H9 (cell line): ENCODE data around the gene BANP. TPM values are rescaled to one million over a fixed set of nuclear protein-coding genes. Genes with fewer than 3 reads are reported as not detected.

Experiments
- DNase-seq: peaks from one replicate; pipeline ENCODE4 v3.0.0-alpha.2; 2017
- H2AFZ ChIP-seq: one replicate; pipeline ENCODE4 v1.6.1; 2013; ENCODE audit warnings: mild to moderate bottlenecking, low read length, control low read depth, moderate library complexity
- H2AK5ac ChIP-seq: 2 replicates; pipeline ENCODE4 v1.6.1; 2013; ENCODE audit warnings: low read length, control low read depth, mixed read lengths; ENCODE audit not compliant: insufficient read length
- H2BK120ac ChIP-seq: one replicate; pipeline ENCODE4 v1.6.1; 2013; ENCODE audit warnings: low read depth, mild to moderate bottlenecking, low read length, control low read depth, inconsistent platforms; ENCODE audit not compliant: poor library complexity, severe bottlenecking
- H2BK12ac ChIP-seq: 2 replicates; pipeline ENCODE4 v1.6.1; 2013; ENCODE audit warnings: low read length, control low read depth, mixed read lengths, low read depth; ENCODE audit not compliant: insufficient read length
- H2BK15ac ChIP-seq: 2 replicates; pipeline ENCODE4 v1.6.1; 2013; ENCODE audit warnings: low read depth, low read length, control low read depth
- H2BK20ac ChIP-seq: one replicate; pipeline ENCODE4 v1.6.1; 2013; ENCODE audit warnings: low read depth, mild to moderate bottlenecking, low read length, control low read depth, inconsistent platforms; ENCODE audit not compliant: poor library complexity, severe bottlenecking
- H2BK5ac ChIP-seq: 2 replicates; pipeline ENCODE4 v1.6.1; 2013; ENCODE audit warnings: low read length, control low read depth, mixed read lengths; ENCODE audit not compliant: insufficient read length
- H3K14ac ChIP-seq: 2 replicates; pipeline ENCODE4 v1.6.1; 2013; ENCODE audit warnings: low read length, control low read depth; ENCODE audit not compliant: insufficient read depth
- H3K18ac ChIP-seq: 2 replicates; pipeline ENCODE4 v1.6.1; 2013; ENCODE audit warnings: low read depth, mild to moderate bottlenecking, mixed read lengths, low read length, control low read depth; ENCODE audit not compliant: insufficient read length
- H3K23ac ChIP-seq: 2 replicates; pipeline ENCODE4 v1.6.1; 2013; ENCODE audit warnings: low read length, control low read depth, mixed read lengths, low read depth; ENCODE audit not compliant: insufficient read length
- H3K23me2 ChIP-seq: 2 replicates; pipeline ENCODE4 v1.6.1; 2013; ENCODE audit warnings: low read depth, mild to moderate bottlenecking, mixed read lengths, low read length, control low read depth; ENCODE audit not compliant: insufficient read length, poor library complexity, severe bottlenecking
- H3K27ac ChIP-seq: 2 replicates; pipeline ENCODE4 v1.5.1; 2013; ENCODE audit warnings: low read length, control low read depth, mixed read lengths, low read depth; ENCODE audit not compliant: insufficient read length
- H3K27me3 ChIP-seq: 2 replicates; pipeline ENCODE4 v1.6.1; 2013; ENCODE audit warnings: low read length, control low read depth, inconsistent platforms; ENCODE audit not compliant: insufficient read depth
- H3K4ac ChIP-seq: 2 replicates; pipeline ENCODE4 v1.6.1; 2013; ENCODE audit warnings: low read depth, mild to moderate bottlenecking, control low read depth, inconsistent platforms, low read length, moderate library complexity
- H3K4me1 ChIP-seq: 2 replicates; pipeline ENCODE4 v1.6.1; 2013; ENCODE audit warnings: low read length, control low read depth, inconsistent platforms; ENCODE audit not compliant: insufficient read depth
- H3K4me2 ChIP-seq: 2 replicates; pipeline ENCODE4 v1.6.1; 2013; ENCODE audit warnings: low read length, control low read depth, mixed read lengths; ENCODE audit not compliant: insufficient read length, insufficient read depth
- H3K56ac ChIP-seq: 2 replicates; pipeline ENCODE4 v1.6.1; 2013; ENCODE audit warnings: low read depth, mild to moderate bottlenecking, mixed read lengths, low read length, control low read depth; ENCODE audit not compliant: insufficient read length
- H3K79me1 ChIP-seq: 2 replicates; pipeline ENCODE4 v1.6.1; 2013; ENCODE audit warnings: low read depth, mild to moderate bottlenecking, moderate library complexity, low read length, control low read depth, inconsistent platforms; ENCODE audit not compliant: insufficient read depth, poor library complexity, severe bottlenecking
- H3K79me2 ChIP-seq: 2 replicates; pipeline ENCODE4 v1.6.1; 2013; ENCODE audit warnings: low read length, control low read depth, inconsistent platforms; ENCODE audit not compliant: insufficient read depth
- H3K9ac ChIP-seq: 2 replicates; pipeline ENCODE4 v1.6.1; 2013; ENCODE audit warnings: low read length, control low read depth, mixed read lengths; ENCODE audit not compliant: insufficient read length; ENCODE audit errors: extremely low read depth
- H3K9me3 ChIP-seq: one replicate; pipeline ENCODE4 v1.6.1; 2013; ENCODE audit warnings: low read depth, low read length, inconsistent platforms; ENCODE audit not compliant: control insufficient read depth
- H3T11ph ChIP-seq: one replicate; pipeline ENCODE4 v1.6.1; 2013; ENCODE audit warnings: mild to moderate bottlenecking, low read length, control low read depth, inconsistent platforms
- H4K20me1 ChIP-seq: one replicate; pipeline ENCODE4 v1.6.1; 2013; ENCODE audit not compliant: control insufficient read depth, insufficient read length, insufficient read depth
- H4K5ac ChIP-seq: 2 replicates; pipeline ENCODE4 v1.6.1; 2013; ENCODE audit warnings: low read depth, mild to moderate bottlenecking, mixed read lengths, low read length, control low read depth; ENCODE audit not compliant: insufficient read length
- H4K8ac ChIP-seq: replicated peaks from 2 replicates; pipeline ENCODE4 v1.6.1; 2013; ENCODE audit warnings: low read length, control low read depth, mixed read lengths, low read depth; ENCODE audit not compliant: insufficient read length
- H4K91ac ChIP-seq: 2 replicates; pipeline ENCODE4 v1.6.1; 2013; ENCODE audit warnings: low read depth, mild to moderate bottlenecking, moderate library complexity, mixed read lengths, low read length, control low read depth; ENCODE audit not compliant: insufficient read length
- H3K27ac Mint-ChIP-seq, 3 experiments: 2 replicates in 2 of 3; 3 replicates in 1 of 3; pipeline ENCODE4 v1.8.0; 2020 to 2021; ENCODE audit warnings: mixed read lengths in 3 of 3, mild to moderate bottlenecking in 1 of 3, moderate library complexity in 1 of 3
- H3K27me3 Mint-ChIP-seq: 2 replicates; pipeline ENCODE4 v1.8.0; 2021; ENCODE audit warnings: low read depth, mild to moderate bottlenecking, moderate library complexity, mixed read lengths
- H3K36me3 Mint-ChIP-seq, 3 experiments: 2 replicates in 2 of 3; 3 replicates in 1 of 3; pipeline ENCODE4 v1.8.0; 2020 to 2021; ENCODE audit warnings: low read depth in 3 of 3, mixed read lengths in 3 of 3; ENCODE audit not compliant: insufficient read depth in 1 of 3
- H3K4me1 Mint-ChIP-seq, 2 experiments: 2 replicates each; pipeline ENCODE4 v1.8.0; 2020; ENCODE audit warnings: mixed read lengths in 2 of 2
- H3K4me3 Mint-ChIP-seq, 2 experiments: 2 replicates in 1 of 2; 3 replicates in 1 of 2; pipeline ENCODE4 v1.8.0; 2020 to 2021; ENCODE audit warnings: mild to moderate bottlenecking in 2 of 2, mixed read lengths in 2 of 2, moderate library complexity in 1 of 2
- H3K9me3 Mint-ChIP-seq, 2 experiments: 2 replicates in 1 of 2; 3 replicates in 1 of 2; pipeline ENCODE4 v1.8.0; 2020; ENCODE audit warnings: mild to moderate bottlenecking in 2 of 2, mixed read lengths in 2 of 2, moderate library complexity in 1 of 2
- WGBS: extraction: QIAGEN DNeasy Blood & Tissue Kit; methylation state at CpG from one replicate; pipeline ENCODE4 v1.1.7; 2013; ENCODE audit warnings: missing lambda C conversion rate, low lambda C conversion rate, mixed read lengths; ENCODE audit not compliant: insufficient read length; ENCODE audit errors: extremely low coverage; 5-methylcytosine and 5-hydroxymethylcytosine counted together
- total RNA-seq: library from RNA; stranded (reverse); gene quantifications from 2 replicates; pipeline ENCODE4 v1.2.1, GENCODE V29; 2021
- TF ChIP-seq, protein P1 (sequence below): fragments of 200-600 bp; sonication (generic); conservative IDR thresholded peaks from 3 replicates; pipeline ENCODE4 v1.8.0; 2021; ENCODE audit warnings: antibody characterized with exemption, mild to moderate bottlenecking

The BANP gene
- total RNA-seq, 1 experiment from 2014 or later: 24.9 TPM

- no peaks in the 10 kb centered on the region for H3K23me2 ChIP-seq
- Mint-ChIP-seq H3K9me3 (no peaks in the 10 kb centered on the region; a peak in 1 of 5 replicates), H3K4me3 (no peak overlapping the region), H3K4me1 (peaks cover 0 to 3% of the 10 kb centered on the region in 2 experiments; a peak in 2 of 4 replicates), H3K27ac (no peak overlapping the region), H3K27me3 (peaks cover 5% of the 10 kb centered on the region), H3K36me3 (no peaks in the 10 kb centered on the region)
- H2AK5ac ChIP-seq: no peak overlapping the region
- WGBS: no CpG with 5 or more reads among the region's 4 CpGs
- H3K56ac ChIP-seq: no peak overlapping the region
- H3K9ac ChIP-seq: no peak overlapping the region
- H2BK120ac ChIP-seq: no peak overlapping the region
- H3T11ph ChIP-seq: no peak overlapping the region
- no peaks in the 10 kb centered on the region for H3K79me1 ChIP-seq
- H4K20me1 ChIP-seq: no peaks in the 10 kb centered on the region
- H4K5ac ChIP-seq: no peak overlapping the region
- no peak overlapping the region for H2BK12ac ChIP-seq
- H2AFZ ChIP-seq: no peak overlapping the region
- H3K9me3 ChIP-seq: no peaks in the 10 kb centered on the region
- H3K4me2 ChIP-seq: no peak overlapping the region
- no peak overlapping the region for H3K23ac ChIP-seq
- no peak overlapping the region for H4K91ac ChIP-seq
- no peaks in the 10 kb centered on the region for H3K27me3 ChIP-seq
- no peak overlapping the region for H3K27ac ChIP-seq
- H2BK20ac ChIP-seq: no peak overlapping the region
- no peak overlapping the region for H4K8ac ChIP-seq
- no peak overlapping the region for H2BK15ac ChIP-seq
- H3K79me2 ChIP-seq: no peaks in the 10 kb centered on the region
- H3K4me1 ChIP-seq: no peaks in the 10 kb centered on the region
- no peak overlapping the region for H3K18ac ChIP-seq
- no peak overlapping the region for H3K4ac ChIP-seq
- H2BK5ac ChIP-seq: no peak overlapping the region
- no peak for DNase-seq
- TF ChIP-seq, protein P1, sequence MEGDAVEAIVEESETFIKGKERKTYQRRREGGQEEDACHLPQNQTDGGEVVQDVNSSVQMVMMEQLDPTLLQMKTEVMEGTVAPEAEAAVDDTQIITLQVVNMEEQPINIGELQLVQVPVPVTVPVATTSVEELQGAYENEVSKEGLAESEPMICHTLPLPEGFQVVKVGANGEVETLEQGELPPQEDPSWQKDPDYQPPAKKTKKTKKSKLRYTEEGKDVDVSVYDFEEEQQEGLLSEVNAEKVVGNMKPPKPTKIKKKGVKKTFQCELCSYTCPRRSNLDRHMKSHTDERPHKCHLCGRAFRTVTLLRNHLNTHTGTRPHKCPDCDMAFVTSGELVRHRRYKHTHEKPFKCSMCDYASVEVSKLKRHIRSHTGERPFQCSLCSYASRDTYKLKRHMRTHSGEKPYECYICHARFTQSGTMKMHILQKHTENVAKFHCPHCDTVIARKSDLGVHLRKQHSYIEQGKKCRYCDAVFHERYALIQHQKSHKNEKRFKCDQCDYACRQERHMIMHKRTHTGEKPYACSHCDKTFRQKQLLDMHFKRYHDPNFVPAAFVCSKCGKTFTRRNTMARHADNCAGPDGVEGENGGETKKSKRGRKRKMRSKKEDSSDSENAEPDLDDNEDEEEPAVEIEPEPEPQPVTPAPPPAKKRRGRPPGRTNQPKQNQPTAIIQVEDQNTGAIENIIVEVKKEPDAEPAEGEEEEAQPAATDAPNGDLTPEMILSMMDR: no peak
- no peak overlapping the region for H3K14ac ChIP-seq
Observed at GRCh38 chr16:87938412-87938949, 12.8 kb upstream of the BANP start.
